SK-N-SH (cell line): Measurements from ENCODE around the gene PGLYRP4. TPM values are rescaled to one million over a fixed set of nuclear protein-coding genes. Genes with fewer than 3 reads are reported as not detected.

Experiments used
- CTCF ChIA-PET: fragments of 300-600, 350-600 bp; formaldehyde crosslinking; extraction: SDS; loops from one replicate; lab custom pipeline; 2021; lab: Yijun Ruan, JAX
- POLR2A ChIA-PET: fragments of 350-600 bp; sonication (Branson Sonifier 250); formaldehyde crosslinking; extraction: SDS; loops from one replicate; lab custom pipeline; 2020; ENCODE audit warnings: antibody characterized with exemption, inconsistent platforms; lab: Yijun Ruan, JAX
- DNase-seq: peaks from one replicate; pipeline ENCODE4 v3.0.0; 2012
- H2AFZ ChIP-seq: fragments of 200-600 bp; sonication (generic); 2 replicates; pipeline ENCODE4 v1.8.1; 2016; ENCODE audit warnings: antibody characterized with exemption, mild to moderate bottlenecking, low read depth
- H3F3A ChIP-seq: fragments of 200-600 bp; sonication (generic); replicated peaks from 2 replicates; pipeline ENCODE3; 2016; ENCODE audit warnings: antibody characterized with exemption, mild to moderate bottlenecking; ENCODE audit not compliant: insufficient read depth
- H3K27ac ChIP-seq, 2 experiments: fragments of 200-500 bp in 1 of 2; fragments of 200-600 bp in 1 of 2; sonication (Bioruptor generic) in 1 of 2; sonication (generic), shearing (Covaris generic) in 1 of 2; 2 replicates each; pipeline versions ENCODE4 v1.5.1 to v1.6.1; 2014 to 2016; ENCODE audit warnings: low read depth in 2 of 2, inconsistent platforms in 1 of 2, low read length in 1 of 2, mild to moderate bottlenecking in 1 of 2, mixed read lengths in 1 of 2
- H3K27me3 ChIP-seq: fragments of 200-600 bp; sonication (generic), shearing (Covaris generic); 2 replicates; pipeline ENCODE4 v1.6.1; 2016; ENCODE audit warnings: mixed run types; ENCODE audit not compliant: insufficient read depth
- H3K36me3 ChIP-seq, 2 experiments: fragments of 200-500 bp in 1 of 2; fragments of 200-600 bp in 1 of 2; sonication (Bioruptor generic) in 1 of 2; sonication (generic) in 1 of 2; replicated peaks in 1 of 2; 2 replicates each; pipeline versions ENCODE3 to v1.5.1; 2014 to 2016; ENCODE audit warnings: low read length in 1 of 2, mild to moderate bottlenecking in 1 of 2; ENCODE audit not compliant: insufficient read depth in 2 of 2, control insufficient read depth in 1 of 2
- H3K4me1 ChIP-seq, 2 experiments: fragments of 200-500 bp in 1 of 2; fragments of 200-600 bp in 1 of 2; sonication (Bioruptor generic) in 1 of 2; sonication (generic), shearing (Covaris generic) in 1 of 2; 2 replicates each; pipeline versions ENCODE4 v1.5.1 to v1.6.1; 2014 to 2016; ENCODE audit warnings: low read depth in 1 of 2, low read length in 1 of 2, mixed run types in 1 of 2; ENCODE audit not compliant: insufficient read depth in 2 of 2, control insufficient read depth in 1 of 2
- H3K4me2 ChIP-seq: fragments of 200-600 bp; sonication (generic), shearing (Covaris generic); 2 replicates; pipeline ENCODE4 v1.6.1; 2017; ENCODE audit warnings: mixed run types
- H3K4me3 ChIP-seq, 2 experiments: fragments of 200-500 bp in 1 of 2; fragments of 200-600 bp in 1 of 2; sonication (Bioruptor generic) in 1 of 2; sonication (generic), shearing (Covaris generic) in 1 of 2; 2 replicates each; pipeline versions ENCODE4 v1.5.1 to v1.8.1; 2014 to 2016; ENCODE audit warnings: low read depth in 2 of 2, inconsistent platforms in 1 of 2, low read length in 1 of 2, mild to moderate bottlenecking in 1 of 2, mixed read lengths in 1 of 2, moderate library complexity in 1 of 2
- H3K79me2 ChIP-seq: fragments of 200-600 bp; sonication (generic); 2 replicates; pipeline ENCODE4 v1.8.1; 2017; ENCODE audit warnings: mild to moderate bottlenecking; ENCODE audit not compliant: insufficient read depth
- H3K9ac ChIP-seq: fragments of 200-600 bp; sonication (generic); 2 replicates; pipeline ENCODE4 v1.6.1; 2017; ENCODE audit warnings: mixed run types
- H3K9me2 ChIP-seq: fragments of 200-600 bp; sonication (generic); 2 replicates; pipeline ENCODE4 v1.6.1; 2017; ENCODE audit warnings: mixed run types
- H3K9me3 ChIP-seq: fragments of 200-600 bp; sonication (generic); 2 replicates; pipeline ENCODE4 v1.6.1; 2017; ENCODE audit warnings: mixed run types, mild to moderate bottlenecking, moderate library complexity
- H4K20me1 ChIP-seq: fragments of 200-600 bp; sonication (generic); 2 replicates; pipeline ENCODE4 v1.6.1; 2017; ENCODE audit warnings: mild to moderate bottlenecking, mixed run types; ENCODE audit not compliant: insufficient read depth
- CHD2 ChIP-seq: fragments of 150-350 bp; IDR thresholded peaks from 2 replicates; pipeline ENCODE4 v1.6.1; 2018; ENCODE audit warnings: low read length; ENCODE audit not compliant: partially characterized antibody
- ELF1 ChIP-seq: IDR thresholded peaks from 2 replicates; pipeline ENCODE4 v1.4.0; 2012
- EZH2phosphoT487 ChIP-seq: fragments of 200-600 bp; sonication (generic); IDR thresholded peaks from 2 replicates; pipeline ENCODE4 v1.6.1; 2017; ENCODE audit warnings: low read depth, mixed run types, mild to moderate bottlenecking, antibody characterized with exemption, moderate library complexity, borderline replicate concordance
- GABPA ChIP-seq: IDR thresholded peaks from 2 replicates; pipeline ENCODE4 v1.4.0; 2012; ENCODE audit warnings: low read depth, mild to moderate bottlenecking
- MEF2A ChIP-seq: IDR thresholded peaks from 2 replicates; pipeline ENCODE4 v1.4.0; 2012; ENCODE audit warnings: low read depth, borderline replicate concordance
- MXI1 ChIP-seq: IDR thresholded peaks from 2 replicates; pipeline ENCODE4 v1.6.1; 2012; ENCODE audit warnings: mild to moderate bottlenecking, low read depth, low read length, improper control_type of control experiment
- NFIC ChIP-seq: IDR thresholded peaks from 2 replicates; pipeline ENCODE4 v1.4.0; 2012; ENCODE audit warnings: borderline replicate concordance
- NRF1 ChIP-seq: IDR thresholded peaks from 2 replicates; pipeline ENCODE4 v1.6.1; 2012; ENCODE audit warnings: low read depth, mild to moderate bottlenecking, low read length
- POLR2AphosphoS5 ChIP-seq: IDR thresholded peaks from 2 replicates; pipeline ENCODE4 v1.6.1; 2012; ENCODE audit warnings: low read depth, low read length
- RAD21 ChIP-seq: IDR thresholded peaks from 2 replicates; pipeline ENCODE4 v1.6.1; 2012; ENCODE audit warnings: mild to moderate bottlenecking, low read length
- RXRA ChIP-seq: IDR thresholded peaks from 2 replicates; pipeline ENCODE4 v1.4.0; 2012; ENCODE audit warnings: low read depth, mild to moderate bottlenecking, borderline replicate concordance
- SMC3 ChIP-seq: IDR thresholded peaks from 2 replicates; pipeline ENCODE4 v1.6.1; 2012; ENCODE audit warnings: low read depth, low read length, improper control_type of control experiment
- TCF12 ChIP-seq: IDR thresholded peaks from 2 replicates; pipeline ENCODE4 v1.4.0; 2012
- TEAD4 ChIP-seq: IDR thresholded peaks from 2 replicates; pipeline ENCODE4 v1.4.0; 2012; ENCODE audit warnings: mild to moderate bottlenecking, borderline replicate concordance; ENCODE audit not compliant: insufficient read depth
- WGBS: methylation state at CpG from one replicate; pipeline ENCODE4 v1.1.6; 2017; ENCODE audit warnings: low lambda C conversion rate; 5-methylcytosine and 5-hydroxymethylcytosine counted together
- polyA plus RNA-seq, 3 experiments: library from polyadenylated mRNA; depleted of rRNA; stranded (reverse); fragments of >200 nt; gene quantifications; 2 replicates each; pipeline ENCODE4 v1.2.3, GENCODE V29; 2012
- TF ChIP-seq, protein P1 (sequence below): IDR thresholded peaks from 2 replicates; pipeline ENCODE4 v1.6.1; 2012; ENCODE audit warnings: mild to moderate bottlenecking, low read depth, low read length, moderate library complexity
- TF ChIP-seq, protein P2 (sequence below): fragments of 150-350 bp; IDR thresholded peaks from 2 replicates; pipeline ENCODE4 v1.6.1; 2017; ENCODE audit warnings: antibody characterized with exemption, low read length, low read depth, borderline replicate concordance
- TF ChIP-seq, protein P3 (sequence below): IDR thresholded peaks from 2 replicates; pipeline ENCODE4; 2012

Gene PGLYRP4
- polyA plus RNA-seq, 1 of the 3 experiments (the other 2 are of a cell fraction) = not detected

DNA sequence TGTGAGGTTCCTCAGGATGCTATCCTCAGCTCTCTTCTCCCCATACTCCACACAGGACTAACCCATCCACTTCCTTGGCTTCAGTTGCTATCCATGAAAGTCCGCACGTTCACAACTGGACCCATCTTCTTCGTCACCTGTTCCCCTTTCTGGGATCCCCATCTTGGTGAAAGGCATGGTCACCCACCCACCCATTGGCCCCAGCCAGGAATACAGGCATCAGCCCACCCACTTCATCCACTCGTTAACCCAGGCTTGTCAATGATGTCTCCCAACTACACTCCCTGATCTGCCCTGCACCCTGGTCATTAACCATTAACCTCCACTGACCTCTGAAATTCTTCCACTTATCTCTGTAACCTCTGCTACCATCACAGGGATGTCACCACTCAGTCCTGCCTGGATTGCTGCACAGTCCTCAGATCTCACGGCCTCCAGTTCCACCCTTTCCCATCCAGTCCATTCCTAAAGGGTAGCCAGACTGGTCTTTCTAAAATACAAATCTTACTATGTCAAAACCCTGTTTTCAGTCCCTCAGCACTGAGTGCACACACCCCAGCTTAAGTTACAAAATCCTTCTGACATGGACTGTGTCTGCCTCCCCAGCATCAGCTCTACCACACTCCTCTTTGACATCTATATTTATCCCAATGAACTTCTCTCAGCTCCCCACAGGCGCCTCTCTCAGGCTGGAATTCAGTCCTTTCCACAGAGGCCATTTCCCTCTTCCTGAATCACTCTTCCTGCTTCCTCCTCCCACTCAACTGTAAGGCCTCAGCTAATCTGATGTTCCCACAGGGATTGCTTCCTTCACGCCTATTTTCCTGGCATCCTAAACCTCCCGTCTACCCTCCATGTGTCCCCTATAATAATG is 10.4 kb downstream of the PGLYRP4 start:
- Histone ChIP-seq H3K4me3 (no peak overlapping the region), H3K36me3 (no peaks in the 10 kb centered on the region), H3F3A (no peaks in the 10 kb centered on the region), H3K27me3 (peaks cover 10% of the 10 kb centered on the region; the same call in 1 of the 2 replicates), H3K79me2 (no peaks in the 10 kb centered on the region), H3K9me3 (no peaks in the 10 kb centered on the region), H3K9ac (no peak overlapping the region), H3K4me2 (no peak overlapping the region), H3K27ac (no peak overlapping the region), H2AFZ (no peak overlapping the region), H4K20me1 (no peaks in the 10 kb centered on the region), H3K9me2 (no peaks in the 10 kb centered on the region), H3K4me1 (no peaks in the 10 kb centered on the region)
- no peak for TF ChIP-seq SMC3
- TF ChIP-seq ELF1 = no peak
- TF ChIP-seq GABPA = no peak
- no peak for TF ChIP-seq NFIC
- no peak for TF ChIP-seq CHD2
- no peak for DNase-seq
- 3% methylated on average over 8 of the region's 8 CpGs for WGBS
- ChIA-PET POLR2A (no interaction called here), CTCF (interaction anchor here (3.0 kb wide), 1 partner anchor 156 kb away, joined by 14 read pairs; no protein-coding TSS in a partner anchor)

DNA sequence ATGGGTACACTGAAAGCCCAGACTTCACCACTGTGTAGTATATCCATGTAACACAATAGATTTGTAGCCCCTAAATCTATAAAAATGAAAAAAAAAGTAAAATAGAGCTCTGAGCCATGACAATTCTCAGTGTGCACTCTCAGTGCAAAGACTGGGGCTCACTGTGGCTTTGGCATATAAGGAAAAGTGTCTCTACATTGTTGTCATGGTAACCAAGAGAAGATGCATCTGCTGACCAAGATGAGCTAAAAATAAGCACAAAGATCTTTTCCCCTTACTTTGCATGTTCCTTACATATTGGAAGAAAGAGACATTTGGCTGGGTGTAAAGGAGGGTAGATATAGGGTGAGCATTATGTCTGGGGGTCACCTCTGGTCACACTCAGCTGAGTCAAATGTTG is 12.0 kb downstream of the PGLYRP4 start:
- H4K20me1 ChIP-seq = no peaks in the 10 kb centered on the region
- POLR2A ChIA-PET = no interaction called here
- no peak for DNase-seq
- no peaks in the 10 kb centered on the region for H3K36me3 ChIP-seq
- CTCF ChIA-PET = interaction anchor here (1.1 to 3.0 kb wide), 3 partner anchors 16 to 161 kb away, joined by 3 to 14 read pairs (median 9); no protein-coding TSS in a partner anchor
- H3K4me2 ChIP-seq = no peak overlapping the region
- H2AFZ ChIP-seq = no peak overlapping the region
- H3F3A ChIP-seq = no peaks in the 10 kb centered on the region
- peaks cover 6% of the 10 kb centered on the region; the same call in 1 of the 2 replicates for H3K27me3 ChIP-seq
- TF ChIP-seq EZH2phosphoT487 = no peak
- TF ChIP-seq, protein P1, sequence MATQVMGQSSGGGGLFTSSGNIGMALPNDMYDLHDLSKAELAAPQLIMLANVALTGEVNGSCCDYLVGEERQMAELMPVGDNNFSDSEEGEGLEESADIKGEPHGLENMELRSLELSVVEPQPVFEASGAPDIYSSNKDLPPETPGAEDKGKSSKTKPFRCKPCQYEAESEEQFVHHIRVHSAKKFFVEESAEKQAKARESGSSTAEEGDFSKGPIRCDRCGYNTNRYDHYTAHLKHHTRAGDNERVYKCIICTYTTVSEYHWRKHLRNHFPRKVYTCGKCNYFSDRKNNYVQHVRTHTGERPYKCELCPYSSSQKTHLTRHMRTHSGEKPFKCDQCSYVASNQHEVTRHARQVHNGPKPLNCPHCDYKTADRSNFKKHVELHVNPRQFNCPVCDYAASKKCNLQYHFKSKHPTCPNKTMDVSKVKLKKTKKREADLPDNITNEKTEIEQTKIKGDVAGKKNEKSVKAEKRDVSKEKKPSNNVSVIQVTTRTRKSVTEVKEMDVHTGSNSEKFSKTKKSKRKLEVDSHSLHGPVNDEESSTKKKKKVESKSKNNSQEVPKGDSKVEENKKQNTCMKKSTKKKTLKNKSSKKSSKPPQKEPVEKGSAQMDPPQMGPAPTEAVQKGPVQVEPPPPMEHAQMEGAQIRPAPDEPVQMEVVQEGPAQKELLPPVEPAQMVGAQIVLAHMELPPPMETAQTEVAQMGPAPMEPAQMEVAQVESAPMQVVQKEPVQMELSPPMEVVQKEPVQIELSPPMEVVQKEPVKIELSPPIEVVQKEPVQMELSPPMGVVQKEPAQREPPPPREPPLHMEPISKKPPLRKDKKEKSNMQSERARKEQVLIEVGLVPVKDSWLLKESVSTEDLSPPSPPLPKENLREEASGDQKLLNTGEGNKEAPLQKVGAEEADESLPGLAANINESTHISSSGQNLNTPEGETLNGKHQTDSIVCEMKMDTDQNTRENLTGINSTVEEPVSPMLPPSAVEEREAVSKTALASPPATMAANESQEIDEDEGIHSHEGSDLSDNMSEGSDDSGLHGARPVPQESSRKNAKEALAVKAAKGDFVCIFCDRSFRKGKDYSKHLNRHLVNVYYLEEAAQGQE = no peak
- no peak for TF ChIP-seq SMC3
- TF ChIP-seq NFIC = no peak
- TF ChIP-seq, protein P2, sequence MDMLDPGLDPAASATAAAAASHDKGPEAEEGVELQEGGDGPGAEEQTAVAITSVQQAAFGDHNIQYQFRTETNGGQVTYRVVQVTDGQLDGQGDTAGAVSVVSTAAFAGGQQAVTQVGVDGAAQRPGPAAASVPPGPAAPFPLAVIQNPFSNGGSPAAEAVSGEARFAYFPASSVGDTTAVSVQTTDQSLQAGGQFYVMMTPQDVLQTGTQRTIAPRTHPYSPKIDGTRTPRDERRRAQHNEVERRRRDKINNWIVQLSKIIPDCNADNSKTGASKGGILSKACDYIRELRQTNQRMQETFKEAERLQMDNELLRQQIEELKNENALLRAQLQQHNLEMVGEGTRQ = no peak
- TF ChIP-seq POLR2AphosphoS5 = no peak
- TF ChIP-seq MEF2A = no peak
- TF ChIP-seq CHD2 = no peak
- no peak for TF ChIP-seq TCF12
- TF ChIP-seq MXI1 = no peak
- TF ChIP-seq RAD21 = no peak
- TF ChIP-seq, protein P3, sequence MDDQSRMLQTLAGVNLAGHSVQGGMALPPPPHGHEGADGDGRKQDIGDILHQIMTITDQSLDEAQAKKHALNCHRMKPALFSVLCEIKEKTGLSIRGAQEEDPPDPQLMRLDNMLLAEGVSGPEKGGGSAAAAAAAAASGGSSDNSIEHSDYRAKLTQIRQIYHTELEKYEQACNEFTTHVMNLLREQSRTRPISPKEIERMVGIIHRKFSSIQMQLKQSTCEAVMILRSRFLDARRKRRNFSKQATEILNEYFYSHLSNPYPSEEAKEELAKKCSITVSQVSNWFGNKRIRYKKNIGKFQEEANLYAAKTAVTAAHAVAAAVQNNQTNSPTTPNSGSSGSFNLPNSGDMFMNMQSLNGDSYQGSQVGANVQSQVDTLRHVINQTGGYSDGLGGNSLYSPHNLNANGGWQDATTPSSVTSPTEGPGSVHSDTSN = no peak
- no peak for TF ChIP-seq NRF1
- TF ChIP-seq RXRA = no peak
- TF ChIP-seq TEAD4 = no peak
- no peaks in the 10 kb centered on the region for H3K4me1 ChIP-seq
- no peaks in the 10 kb centered on the region for H3K9me3 ChIP-seq
- H3K79me2 ChIP-seq = no peaks in the 10 kb centered on the region
- H3K27ac ChIP-seq = no peak overlapping the region
- H3K9ac ChIP-seq = no peak overlapping the region
- H3K4me3 ChIP-seq = no peak overlapping the region
- no peaks in the 10 kb centered on the region for H3K9me2 ChIP-seq
